GM08714 (cell line): Measurements from ENCODE around the gene ANO6.

Source experiments
- H3K4me3 ChIP-seq: fragments of 200-500 bp; sonication (Bioruptor generic); 2 replicates; pipeline ENCODE4 v1.5.1; 2014; ENCODE audit warnings: mild to moderate bottlenecking, low read length, inconsistent platforms
- ZNF274 ChIP-seq: IDR thresholded peaks from 2 replicates; pipeline ENCODE4 v1.6.1; 2012; ENCODE audit warnings: mild to moderate bottlenecking, low read depth, low read length

Gene ANO6

DNA sequence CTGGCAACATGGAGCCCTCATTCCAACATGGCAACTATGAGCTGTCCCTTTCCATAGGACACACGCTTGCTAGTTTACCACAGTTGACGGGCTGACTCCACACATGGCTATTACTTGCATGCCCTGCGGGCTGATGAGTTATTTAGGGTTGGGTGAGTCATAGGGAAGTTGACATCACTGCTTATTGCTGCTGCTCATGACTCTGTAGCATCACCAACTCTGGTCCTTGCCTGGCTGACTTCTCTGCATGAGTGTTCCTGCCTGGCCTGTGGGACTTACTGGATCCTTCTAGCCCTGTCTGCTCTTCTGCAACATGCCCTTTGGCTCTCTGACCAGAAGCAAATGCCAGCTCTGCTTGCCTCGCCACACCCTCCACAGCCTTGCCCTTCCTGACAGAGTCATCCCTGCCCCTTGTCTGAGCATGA is 199.5 kb downstream of the ANO6 start:
- no peak for TF ChIP-seq ZNF274

DNA sequence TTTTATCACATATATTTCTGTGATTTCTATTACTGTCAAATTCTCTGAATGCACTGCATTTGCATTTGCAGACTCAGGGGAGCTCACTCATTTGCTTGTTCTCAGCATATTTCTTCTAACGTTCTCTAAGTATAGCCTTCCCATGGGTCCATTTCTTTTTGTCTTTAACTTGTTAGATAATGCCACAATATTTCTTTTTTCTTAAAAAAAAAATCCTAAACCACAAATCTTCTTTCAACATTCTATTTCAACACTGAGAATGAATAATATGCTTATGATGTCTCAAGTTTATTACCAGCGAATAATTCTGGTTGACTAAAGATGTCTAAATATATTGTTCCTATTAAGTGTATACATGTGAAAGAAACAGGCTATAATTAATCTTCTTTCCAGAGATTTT is 200.2 kb downstream of the ANO6 start:
- no peak overlapping the region for H3K4me3 ChIP-seq
- TF ChIP-seq ZNF274, result no peak

More for the DNA sequence above, 199.5 kb downstream of the ANO6 start:
- no peak overlapping the region for H3K4me3 ChIP-seq

DNA sequence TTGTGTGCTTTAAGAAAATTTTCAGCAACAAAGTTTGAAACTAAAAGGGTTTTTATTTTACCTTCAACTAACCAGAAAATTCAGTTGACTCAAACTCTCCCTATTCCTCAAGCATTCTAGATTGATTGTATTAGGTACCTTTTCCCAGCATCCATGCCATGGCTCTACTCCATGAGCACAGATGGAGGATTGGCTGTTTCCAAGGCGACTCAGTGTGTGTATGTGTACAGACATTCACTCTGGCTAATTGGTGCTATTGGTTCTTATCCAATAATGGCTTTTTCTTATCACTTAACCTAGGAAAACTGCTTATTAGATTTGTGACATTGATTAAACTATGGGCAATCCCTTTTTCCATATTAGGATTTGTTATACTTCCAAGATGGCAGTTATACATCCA is 202.6 kb downstream of the ANO6 start:
- no peak for TF ChIP-seq ZNF274
- H3K4me3 ChIP-seq, result no peak overlapping the region

DNA sequence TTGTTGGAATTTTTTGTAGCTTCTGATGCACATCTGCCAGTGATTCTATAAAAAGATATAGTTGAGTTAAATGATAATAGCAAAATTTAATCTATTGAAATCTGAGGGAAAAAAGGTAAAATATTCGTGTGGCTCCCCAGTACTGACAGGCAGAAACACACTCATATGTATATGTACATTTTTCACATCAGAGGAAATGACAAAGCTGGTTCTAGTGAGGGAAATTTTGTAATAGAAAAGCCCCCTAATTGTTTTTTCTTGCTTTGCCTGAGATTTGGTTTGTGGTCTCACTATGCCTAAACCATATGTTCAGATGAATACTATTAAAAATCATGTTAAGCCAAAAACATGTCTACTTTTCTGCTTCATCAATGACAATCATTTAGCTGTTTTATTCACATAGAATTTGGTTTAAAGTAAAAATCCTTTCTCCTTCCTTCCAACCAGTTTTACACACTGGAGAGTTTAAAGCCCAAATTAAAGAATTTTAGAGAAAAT is 203.5 kb downstream of the ANO6 start:
- TF ChIP-seq ZNF274, result no peak
- H3K4me3 ChIP-seq, result no peak overlapping the region

- TF ChIP-seq ZNF274, result no peak
- no peak overlapping the region for H3K4me3 ChIP-seq
Observed at GRCh38 chr12:45421736-45422135, 205.8 kb downstream of the ANO6 start.

- TF ChIP-seq ZNF274, result no peak
- no peak overlapping the region for H3K4me3 ChIP-seq
Observed at GRCh38 chr12:45423931-45424330, 208.0 kb downstream of the ANO6 start.

DNA sequence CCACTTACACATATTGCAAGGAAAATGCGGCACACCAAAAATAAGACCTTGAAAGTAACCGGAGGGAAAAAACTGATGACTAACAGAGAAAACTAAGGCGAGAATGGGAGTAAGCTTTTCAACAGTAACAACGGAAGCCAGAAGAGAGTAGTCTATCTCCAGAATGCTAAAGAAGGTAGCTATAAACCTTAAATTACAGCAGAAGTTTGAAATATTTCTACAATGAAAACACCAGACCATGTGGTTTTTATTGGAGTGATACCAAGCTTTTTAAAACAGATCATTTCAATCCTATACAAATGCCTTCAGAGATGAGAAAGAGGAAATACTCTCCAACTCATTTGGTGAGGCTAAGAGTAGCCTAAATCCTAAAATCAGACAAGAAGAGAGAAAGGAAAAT is 209.5 kb downstream of the ANO6 start:
- no peak overlapping the region for H3K4me3 ChIP-seq
- TF ChIP-seq ZNF274, result no peak

DNA sequence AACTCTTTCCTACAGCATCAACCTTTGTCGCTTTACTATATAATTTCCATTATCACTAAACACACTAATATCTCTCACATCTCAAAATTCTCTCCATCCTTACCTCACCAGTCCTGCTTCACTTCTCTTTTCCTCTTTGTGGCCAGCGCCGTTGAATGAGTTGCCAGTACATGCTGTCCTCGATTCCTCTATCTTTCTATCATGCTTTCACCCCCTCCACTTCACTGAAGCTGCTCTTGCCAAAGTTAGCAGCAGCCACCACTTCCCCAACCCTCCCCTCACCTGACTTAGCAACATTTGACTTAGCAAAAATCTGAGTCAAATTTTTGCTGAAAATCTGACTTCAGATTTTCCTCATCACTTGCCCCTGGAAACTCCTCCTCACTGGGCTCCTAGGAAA is 210.4 kb downstream of the ANO6 start:
- H3K4me3 ChIP-seq, result no peak overlapping the region
- TF ChIP-seq ZNF274, result no peak

DNA sequence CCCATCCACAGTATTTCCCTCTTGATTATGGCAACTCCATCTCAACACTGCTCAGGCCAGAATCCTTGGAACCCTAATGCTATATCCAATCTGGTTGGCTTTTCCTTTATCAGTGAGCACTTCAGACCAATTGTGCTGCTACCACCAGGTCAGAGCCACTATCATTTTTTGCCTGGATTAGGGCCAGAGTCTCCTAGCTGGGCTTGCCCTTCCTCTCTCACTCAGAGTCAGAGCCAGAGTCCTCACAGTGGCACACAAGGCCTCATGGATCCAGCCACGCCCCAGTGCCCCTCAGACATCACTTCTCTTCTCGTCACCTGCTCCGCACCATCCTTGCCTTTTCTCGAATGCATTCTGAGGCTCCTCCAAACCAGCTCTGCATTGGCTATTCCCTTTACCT is 211.1 kb downstream of the ANO6 start:
- TF ChIP-seq ZNF274, result no peak
- H3K4me3 ChIP-seq, result no peak overlapping the region

DNA sequence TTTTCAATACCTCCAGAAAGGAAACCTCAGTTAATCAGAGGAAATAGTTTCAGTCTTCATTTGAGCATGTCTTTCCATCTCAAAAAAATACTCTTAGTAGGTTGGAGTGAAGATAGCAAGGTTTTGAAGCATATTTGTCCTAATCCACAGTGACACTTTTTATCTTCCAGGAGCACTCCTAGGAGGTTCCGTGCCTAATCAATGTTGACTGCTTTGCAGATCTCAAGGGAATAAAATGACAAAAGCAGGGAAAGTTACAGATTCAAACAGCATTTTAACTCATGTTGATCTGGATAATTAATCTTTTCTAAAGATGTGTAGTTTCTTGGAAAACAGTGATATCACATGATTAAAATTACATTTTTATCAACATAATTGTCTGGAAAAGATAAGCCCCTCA is 213.9 kb downstream of the ANO6 start:
- no peak overlapping the region for H3K4me3 ChIP-seq
- TF ChIP-seq ZNF274, result no peak

DNA sequence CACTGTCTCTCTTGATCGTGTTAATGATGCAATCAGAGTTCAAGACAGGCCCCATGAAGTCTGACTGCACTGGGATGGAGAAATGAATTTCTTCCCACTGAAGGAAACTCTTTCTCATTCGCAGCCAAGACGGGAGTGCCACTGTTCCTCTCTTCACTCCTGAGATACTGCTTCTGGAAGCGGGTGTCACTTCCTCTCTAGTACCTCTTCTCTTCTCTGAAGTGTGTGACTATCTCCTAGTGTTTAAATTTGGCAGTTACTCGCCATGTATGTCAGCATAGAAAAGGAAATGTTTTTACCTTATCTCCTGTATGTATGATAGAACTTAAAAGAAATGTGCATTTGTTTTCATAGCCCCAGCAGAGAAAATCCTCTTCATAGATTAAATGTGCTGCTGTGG is 215.2 kb downstream of the ANO6 start:
- TF ChIP-seq ZNF274, result no peak
- H3K4me3 ChIP-seq, result no peak overlapping the region

DNA sequence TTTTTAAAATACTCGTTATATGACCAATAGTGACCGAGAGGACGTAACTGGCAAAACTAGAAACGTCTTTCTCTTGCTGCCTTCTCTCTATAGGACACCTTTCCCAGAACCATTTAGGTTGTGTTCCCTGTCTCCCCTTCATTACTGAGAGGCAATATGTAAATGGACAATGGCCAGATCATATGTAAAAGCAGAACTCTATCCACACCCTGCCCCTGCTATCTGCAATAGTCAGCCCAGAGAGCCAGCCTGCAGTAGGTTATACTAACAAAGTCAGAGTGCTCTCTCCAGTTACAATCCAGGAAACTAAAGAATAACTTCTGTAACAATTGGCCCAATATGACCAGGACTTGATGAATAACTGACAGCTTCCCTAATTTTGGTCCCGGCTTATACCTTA is 216.8 kb downstream of the ANO6 start:
- H3K4me3 ChIP-seq, result no peak overlapping the region
- no peak for TF ChIP-seq ZNF274

GRCh38 chr12:45433441-45433868 is 217.6 kb downstream of the ANO6 start:
- TF ChIP-seq ZNF274, result no peak

DNA sequence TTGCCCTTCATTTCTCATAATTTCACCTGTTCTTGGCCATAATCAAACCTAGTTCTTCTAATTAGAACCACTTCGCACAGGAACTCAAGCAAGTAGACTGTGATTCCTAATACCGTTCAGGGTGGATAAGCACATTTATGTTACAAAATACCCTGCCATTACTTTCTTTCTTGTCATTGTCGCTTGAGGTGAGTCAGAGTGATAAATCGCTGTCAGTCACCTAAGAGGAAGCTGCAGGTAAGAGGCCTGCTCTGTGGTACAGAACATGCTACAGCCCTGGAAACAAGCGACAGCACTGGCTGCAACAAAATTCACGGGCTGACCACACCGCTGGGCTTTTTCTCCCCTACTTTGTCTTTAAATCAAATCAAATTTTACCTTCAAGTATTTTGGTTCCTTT is 218.2 kb downstream of the ANO6 start:
- TF ChIP-seq ZNF274, result no peak
- no peak overlapping the region for H3K4me3 ChIP-seq

More at GRCh38 chr12:45433441-45433868, 217.6 kb downstream of the ANO6 start:
- H3K4me3 ChIP-seq, result no peak overlapping the region

DNA sequence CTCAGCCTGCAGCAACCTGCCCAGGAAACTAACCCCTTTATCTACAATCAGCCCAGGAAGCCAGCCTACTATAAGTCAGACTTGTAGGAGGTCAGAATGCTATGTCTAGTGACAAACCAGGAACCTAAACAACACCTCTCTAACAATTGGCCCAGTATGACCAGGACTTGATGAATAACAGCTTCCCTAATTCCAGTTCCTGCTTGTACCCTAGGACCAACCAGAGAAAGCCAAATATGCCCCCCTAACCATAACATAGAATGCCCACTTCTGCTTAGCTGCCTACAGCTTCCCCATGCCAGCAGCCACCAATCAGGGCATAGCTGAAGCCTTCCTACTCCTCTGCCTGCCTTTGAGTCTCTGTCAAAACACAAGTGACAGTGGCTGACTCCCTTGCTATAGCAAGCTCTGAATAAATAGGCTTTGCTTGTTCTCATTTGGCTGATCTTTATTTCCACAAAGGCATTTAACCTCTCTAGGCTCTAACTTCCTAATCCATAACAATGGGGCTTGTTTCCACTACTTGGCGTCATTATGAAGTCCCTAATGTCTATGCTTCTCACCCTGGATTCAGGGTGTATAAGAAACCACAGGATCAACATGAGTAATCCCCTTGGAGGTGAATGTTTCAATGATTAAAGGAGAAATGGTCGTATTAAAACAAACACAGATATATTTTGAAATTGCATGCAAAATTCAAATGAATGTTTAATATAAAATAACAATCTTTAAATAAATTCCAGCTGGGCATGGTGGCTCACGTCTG is 220.2 kb downstream of the ANO6 start:
- TF ChIP-seq ZNF274, result no peak
- H3K4me3 ChIP-seq, result no peak overlapping the region

GRCh38 chr12:45439039-45439438 is 223.1 kb downstream of the ANO6 start:
- H3K4me3 ChIP-seq, result no peak overlapping the region
- no peak for TF ChIP-seq ZNF274
